Right renal pelvis (tissue), 4 donors: ENCODE measurements around the gene LIN37. TPM values are rescaled to one million over a fixed set of nuclear protein-coding genes. Genes with fewer than 3 reads are reported as not detected.
"Not testable (repeated sequence)": the region's sequence is repeated elsewhere in the genome, so short reads cannot be mapped to it uniquely, and the experiment has no call there.

Experiments
- DNase-seq, 4 donors: peaks; one replicate each; pipeline ENCODE4 v3.0.0-alpha.2; 2013; ENCODE audit warnings: low read depth in 4 of 4, low spot score in 3 of 4, missing footprints in 1 of 4
- polyA plus RNA-seq, 4 donors: library from polyadenylated mRNA; unstranded; fragments of 120-200 nt; gene quantifications; one replicate each; pipeline ENCODE4 v1.2.1, GENCODE V29; 2013; ENCODE audit not compliant: insufficient read length in 4 of 4

The LIN37 gene
- polyA plus RNA-seq, 4 donors: 8.3 to 11.1 (median 9.4) TPM

- DNase-seq: no peak
Observed at GRCh38 chr19:35786299-35787160, 38.2 kb downstream of the LIN37 start.

GRCh38 chr19:35787227-35787799 is 38.9 kb downstream of the LIN37 start:
- DNase-seq: no peak

- no peak for DNase-seq
Observed at GRCh38 chr19:35788205-35788960, 40.0 kb downstream of the LIN37 start.

- DNase-seq: no peak
Observed at GRCh38 chr19:35789195-35789977, 41.0 kb downstream of the LIN37 start.

GRCh38 chr19:35789978-35790944 is 41.9 kb downstream of the LIN37 start:
- DNase-seq: no peak

- DNase-seq: no peak
Observed at GRCh38 chr19:35790981-35791813, 42.8 kb downstream of the LIN37 start.

- no peak for DNase-seq
Observed at GRCh38 chr19:35791814-35792279, 43.5 kb downstream of the LIN37 start.

GRCh38 chr19:35792312-35792711 is 43.9 kb downstream of the LIN37 start:
- DNase-seq: no peak

GRCh38 chr19:35792888-35793287 is 44.5 kb downstream of the LIN37 start:
- DNase-seq: no peak

GRCh38 chr19:35793381-35794165 is 45.2 kb downstream of the LIN37 start:
- DNase-seq: no peak

GRCh38 chr19:35795564-35795963 is 47.2 kb downstream of the LIN37 start:
- DNase-seq: not testable (repeated sequence)

GRCh38 chr19:35796645-35797542 is 48.5 kb downstream of the LIN37 start:
- DNase-seq: no peak

- no peak for DNase-seq
Observed at GRCh38 chr19:35797663-35798062, 49.3 kb downstream of the LIN37 start.

GRCh38 chr19:35801828-35802227 is 53.5 kb downstream of the LIN37 start:
- no peak for DNase-seq
